ENCODE data around the gene RGS7BP. TPM values are rescaled to one million over a fixed set of nuclear protein-coding genes. Genes with fewer than 3 reads are reported as not detected.

Gene RGS7BP
- total and polyA plus RNA-seq, 2 of the 13 experiments (the other 11 are each of a cell fraction or from before 2014, with no cell fraction given) = not detected

GRCh38 chr5:64575561-64575960, 69.7 kb downstream of the RGS7BP start:
- H2AFZ ChIP-seq (ENCODE audit: low read length) = no peak overlapping the region
- in situ Hi-C loops (cut with HindIII; ENCODE audit: extremely low pct_ligation_motif_present, low pct_unique_long_range_greater_than_20kb) = no loop called here
- ChIA-PET CTCF (ENCODE audit: low intra/inter-chr PET ratio, low total read pairs) (no interaction called here), POLR2A (no interaction called here)
- no peaks in the 10 kb centered on the region for H4K20me1 ChIP-seq (ENCODE audit: insufficient read depth, low read length)
- ATAC-seq (no peak), FAIRE-seq (no peak), DNase-seq (ENCODE audit: low spot score) (no peak)
- H3K79me2 ChIP-seq (ENCODE audit: insufficient read depth, low read length) = no peaks in the 10 kb centered on the region
- no peaks in the 10 kb centered on the region for H3K27me3 ChIP-seq (ENCODE audit: control insufficient read depth in 1 of 2, insufficient read depth in 2 of 2, low read length in 2 of 2)
- H3K4me2 ChIP-seq (ENCODE audit: low read depth, low read length) = no peak overlapping the region
- 40% methylated on average over 5 of the region's 5 CpGs for whole genome bisulfite sequencing (ENCODE audit: low lambda C conversion rate)
- H3K9me3 ChIP-seq (ENCODE audit: low read length) = no peaks in the 10 kb centered on the region
- H3K36me3 ChIP-seq (replicated peaks in 1 of 2; ENCODE audit: control insufficient read depth in 1 of 2, insufficient read depth in 2 of 2, low read length in 2 of 2) = no peaks in the 10 kb centered on the region
- H3K4me1 ChIP-seq (ENCODE audit: insufficient read depth, low read length) = no peaks in the 10 kb centered on the region
- H3K27ac ChIP-seq (ENCODE audit: extremely low read length, insufficient read depth, low read length) = no peak overlapping the region
- H3K9ac ChIP-seq (ENCODE audit: insufficient read depth, low read depth, low read length) = no peak overlapping the region
- no peak overlapping the region for H3K4me3 ChIP-seq (replicated peaks in 1 of 3; ENCODE audit: insufficient read depth in 1 of 3, low read depth in 2 of 3, low read length in 3 of 3)
- no TSS peak for BruUV-seq (replicated peaks)
- intact Hi-C loops (cut with micrococcal nuclease; ENCODE audit: unreplicated experiment) = no loop called here
- TF ChIP-seq HDAC6 (IDR thresholded peaks at IDR 0.05; ENCODE audit: low read depth, low read length) = no peak
- TF ChIP-seq ZBTB33 (CRISPR knock-in tag; IDR thresholded peaks at IDR 0.05) = no peak
- no peak for TF ChIP-seq ATAD3A (CRISPR knock-in tag; IDR thresholded peaks at IDR 0.05)
- no peak for TF ChIP-seq ZNF713 (CRISPR knock-in tag; IDR thresholded peaks at IDR 0.05)
- TF ChIP-seq ZNF558 (CRISPR knock-in tag; IDR thresholded peaks at IDR 0.05; ENCODE audit: borderline replicate concordance) = no peak
- TF ChIP-seq, protein P1, sequence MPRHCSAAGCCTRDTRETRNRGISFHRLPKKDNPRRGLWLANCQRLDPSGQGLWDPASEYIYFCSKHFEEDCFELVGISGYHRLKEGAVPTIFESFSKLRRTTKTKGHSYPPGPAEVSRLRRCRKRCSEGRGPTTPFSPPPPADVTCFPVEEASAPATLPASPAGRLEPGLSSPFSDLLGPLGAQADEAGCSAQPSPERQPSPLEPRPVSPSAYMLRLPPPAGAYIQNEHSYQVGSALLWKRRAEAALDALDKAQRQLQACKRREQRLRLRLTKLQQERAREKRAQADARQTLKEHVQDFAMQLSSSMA (CRISPR knock-in tag; IDR thresholded peaks at IDR 0.05) = no peak
- no peak for TF ChIP-seq RARA (CRISPR knock-in tag; IDR thresholded peaks at IDR 0.05)
- TF ChIP-seq ZBTB4 (CRISPR knock-in tag; IDR thresholded peaks at IDR 0.05; ENCODE audit: borderline replicate concordance) = no peak
- no peak for TF ChIP-seq MAFK (conservative IDR thresholded peaks at IDR 0.05 in 1 of 2, IDR thresholded peaks at IDR 0.05 in 1 of 2; ENCODE audit: low read length in 2 of 2)
- TF ChIP-seq SALL2 (CRISPR knock-in tag; IDR thresholded peaks at IDR 0.05) = no peak
- no peak for TF ChIP-seq THAP11 (CRISPR knock-in tag; IDR thresholded peaks at IDR 0.05)
- no peak for TF ChIP-seq ZSCAN21 (CRISPR knock-in tag; IDR thresholded peaks at IDR 0.05; ENCODE audit: borderline replicate concordance)
